ENCODE measurements around the gene PRIMA1. TPM values are rescaled to one million over a fixed set of nuclear protein-coding genes. Genes with fewer than 3 reads are reported as not detected.

The PRIMA1 gene
- total RNA-seq, 1 donor: not detected

DNA sequence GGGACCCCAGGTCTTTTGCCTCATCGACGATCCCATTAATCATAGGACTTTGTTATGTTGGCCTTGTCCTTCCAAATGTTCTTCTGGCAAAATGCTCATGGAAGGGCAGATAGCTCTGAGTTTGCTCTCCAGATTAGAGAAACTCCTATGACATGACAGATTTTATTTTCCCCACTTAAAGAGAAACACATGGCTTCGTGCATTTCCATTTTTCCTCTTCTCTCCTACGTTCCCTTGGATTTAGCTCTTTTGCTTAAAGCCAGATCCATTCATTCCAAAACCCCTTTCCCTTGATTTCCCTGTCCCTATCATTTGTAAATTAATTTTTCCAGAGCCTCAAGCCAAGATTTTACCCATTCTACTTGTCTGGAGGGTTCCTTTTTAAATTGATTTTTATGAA lies 2.9 kb downstream of the PRIMA1 start:
- no peaks in the 10 kb centered on the region for H3K9me3 ChIP-seq (ENCODE audit: low read depth, low read length)
- no peak overlapping the region for H3K4me3 ChIP-seq (ENCODE audit: low read length)
- peaks cover 28% of the 10 kb centered on the region for H3K27me3 ChIP-seq (ENCODE audit: insufficient read depth, low read length)
- no peaks in the 10 kb centered on the region for H3K4me1 ChIP-seq (ENCODE audit: insufficient read depth, low read length)

DNA sequence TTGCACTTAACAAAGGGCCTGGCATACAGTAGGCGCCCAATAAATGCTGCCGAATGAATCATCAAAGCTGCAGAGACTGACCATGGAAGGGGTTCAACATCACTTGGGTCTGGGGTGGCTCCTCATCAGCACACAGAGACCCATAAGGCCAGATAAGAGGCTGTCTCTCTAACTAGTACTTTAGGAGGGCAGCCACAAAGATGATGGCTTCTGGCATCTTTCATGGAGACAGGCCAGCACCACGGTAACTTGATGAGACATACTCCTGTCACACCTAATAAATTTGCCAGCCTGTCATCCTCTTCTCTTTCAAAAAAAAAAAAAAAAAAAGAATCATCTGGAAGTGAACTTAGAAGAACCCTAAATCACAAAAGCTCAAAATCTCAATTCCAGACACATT lies 3.4 kb downstream of the PRIMA1 start:
- no peak overlapping the region for H3K4me3 ChIP-seq (ENCODE audit: low read length)
- H3K9me3 ChIP-seq (ENCODE audit: low read depth, low read length): no peaks in the 10 kb centered on the region
- peaks cover 22% of the 10 kb centered on the region for H3K27me3 ChIP-seq (ENCODE audit: insufficient read depth, low read length)
- H3K4me1 ChIP-seq (ENCODE audit: insufficient read depth, low read length): no peaks in the 10 kb centered on the region

DNA sequence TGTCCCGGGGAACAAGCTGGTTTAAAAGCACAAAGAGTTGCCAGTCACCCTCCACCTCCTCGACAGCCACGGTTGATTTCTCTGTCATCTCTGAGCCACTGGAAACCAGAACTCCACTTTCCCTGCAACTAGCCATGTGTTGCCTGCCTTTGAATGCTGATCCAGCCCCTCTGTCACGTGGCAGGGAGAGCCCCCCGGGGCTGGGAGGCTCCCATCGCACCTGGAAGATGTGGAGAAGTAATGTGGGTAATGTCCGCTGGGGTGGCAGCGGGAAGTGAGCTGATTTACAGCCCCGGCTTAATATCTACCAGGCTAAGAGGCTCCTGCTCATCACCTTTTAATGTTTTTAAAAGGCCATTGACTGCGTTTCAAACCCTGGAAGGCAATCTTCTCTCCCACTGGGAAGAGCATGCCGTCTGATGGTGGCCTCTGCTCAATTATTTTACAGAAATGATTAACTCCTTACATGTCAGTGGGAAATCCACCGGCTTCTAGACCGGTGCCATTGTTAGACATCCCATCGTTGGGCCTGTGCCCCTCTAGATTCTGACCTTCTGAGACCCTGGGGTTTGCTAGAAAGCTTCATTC lies 7.4 kb downstream of the PRIMA1 start:
- Histone ChIP-seq H3K27me3 (ENCODE audit: insufficient read depth, low read length) (no peaks in the 10 kb centered on the region), H3K9me3 (ENCODE audit: low read depth, low read length) (no peaks in the 10 kb centered on the region), H3K4me1 (ENCODE audit: insufficient read depth, low read length) (no peaks in the 10 kb centered on the region), H3K4me3 (ENCODE audit: low read length) (no peak overlapping the region)

DNA sequence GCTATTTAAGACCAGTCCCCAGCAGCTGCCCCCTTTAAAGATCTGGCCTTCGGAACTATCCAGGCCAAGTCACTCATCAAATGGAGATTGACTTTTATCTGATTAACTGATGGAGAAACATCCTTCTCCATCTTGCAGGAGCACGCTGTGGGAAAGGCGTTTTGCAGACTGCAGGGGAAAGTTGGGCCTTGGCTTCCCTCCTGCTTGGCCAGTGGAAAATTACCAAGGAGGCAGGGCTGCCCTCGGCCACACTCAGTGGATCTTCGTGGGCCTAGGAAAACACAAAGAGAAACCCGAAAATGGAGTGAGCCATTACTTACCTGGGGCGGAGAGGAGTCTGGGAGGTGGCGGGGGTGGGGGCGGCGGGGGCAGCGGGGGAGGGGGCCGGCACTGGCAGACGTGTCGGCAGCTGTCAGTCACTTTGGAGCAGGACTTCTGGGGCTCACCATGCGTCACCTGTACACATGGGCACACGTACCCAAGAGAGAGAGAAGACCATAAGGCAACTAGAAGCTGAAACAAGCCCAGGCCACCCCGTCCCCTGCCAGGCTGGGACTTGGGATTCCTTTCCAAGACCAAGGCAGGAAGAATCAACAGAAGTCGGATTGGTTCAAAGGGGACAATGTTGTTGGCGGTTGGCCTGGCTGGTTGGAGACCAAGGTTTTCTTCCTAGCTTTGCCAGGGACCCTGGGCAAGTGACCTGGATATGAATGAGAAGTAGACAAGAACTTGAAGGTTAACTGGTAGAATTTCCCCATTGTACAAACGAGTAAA lies 9.2 kb downstream of the PRIMA1 start:
- Histone ChIP-seq H3K27me3 (ENCODE audit: insufficient read depth, low read length) (no peaks in the 10 kb centered on the region), H3K4me3 (ENCODE audit: low read length) (no peak overlapping the region), H3K9me3 (ENCODE audit: low read depth, low read length) (no peaks in the 10 kb centered on the region), H3K4me1 (ENCODE audit: insufficient read depth, low read length) (no peaks in the 10 kb centered on the region)

DNA sequence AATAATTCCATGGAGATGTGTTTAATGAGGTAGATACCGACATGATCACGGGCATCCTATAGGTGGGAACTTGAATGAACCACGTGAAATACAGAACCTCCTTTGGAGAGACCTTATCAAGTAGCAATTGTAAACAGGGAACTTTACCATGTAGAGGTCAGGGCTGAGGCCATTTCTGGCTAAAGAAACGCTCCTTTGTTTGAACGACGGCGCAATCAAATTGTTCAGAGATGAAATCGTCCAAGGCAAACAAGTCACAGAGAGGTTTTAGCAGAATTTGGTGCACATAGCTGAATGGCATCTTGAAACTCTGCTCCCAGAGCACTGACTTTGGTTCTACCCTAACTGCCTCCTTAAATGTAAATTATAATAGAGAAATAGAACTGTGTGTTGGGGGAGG lies 9.8 kb downstream of the PRIMA1 start:
- Histone ChIP-seq H3K27me3 (ENCODE audit: insufficient read depth, low read length) (no peaks in the 10 kb centered on the region), H3K9me3 (ENCODE audit: low read depth, low read length) (no peaks in the 10 kb centered on the region), H3K4me1 (ENCODE audit: insufficient read depth, low read length) (no peaks in the 10 kb centered on the region), H3K4me3 (ENCODE audit: low read length) (no peak overlapping the region)

DNA sequence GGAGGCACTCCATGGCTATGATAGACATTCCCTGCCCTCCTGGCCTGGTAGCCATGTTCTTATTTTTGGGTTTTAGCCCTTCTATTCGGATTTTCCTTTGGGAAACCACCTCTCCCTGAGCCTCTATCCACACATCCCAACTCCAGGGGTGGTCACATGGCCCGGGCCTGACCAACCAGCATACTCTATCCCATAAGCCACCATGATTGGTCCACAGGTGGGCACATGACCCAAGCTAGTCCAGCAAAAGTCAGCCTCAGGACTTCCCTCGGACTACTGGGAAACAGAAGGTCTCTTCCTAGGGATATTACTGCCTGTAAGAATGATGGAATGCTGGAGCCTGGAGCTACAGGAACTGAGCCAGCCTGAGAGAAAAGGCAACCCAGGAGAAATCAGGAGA lies 12.5 kb downstream of the PRIMA1 start:
- no peak overlapping the region for H3K4me3 ChIP-seq (ENCODE audit: low read length)
- no peaks in the 10 kb centered on the region for H3K4me1 ChIP-seq (ENCODE audit: insufficient read depth, low read length)
- no peaks in the 10 kb centered on the region for H3K27me3 ChIP-seq (ENCODE audit: insufficient read depth, low read length)
- H3K9me3 ChIP-seq (ENCODE audit: low read depth, low read length): no peaks in the 10 kb centered on the region

DNA sequence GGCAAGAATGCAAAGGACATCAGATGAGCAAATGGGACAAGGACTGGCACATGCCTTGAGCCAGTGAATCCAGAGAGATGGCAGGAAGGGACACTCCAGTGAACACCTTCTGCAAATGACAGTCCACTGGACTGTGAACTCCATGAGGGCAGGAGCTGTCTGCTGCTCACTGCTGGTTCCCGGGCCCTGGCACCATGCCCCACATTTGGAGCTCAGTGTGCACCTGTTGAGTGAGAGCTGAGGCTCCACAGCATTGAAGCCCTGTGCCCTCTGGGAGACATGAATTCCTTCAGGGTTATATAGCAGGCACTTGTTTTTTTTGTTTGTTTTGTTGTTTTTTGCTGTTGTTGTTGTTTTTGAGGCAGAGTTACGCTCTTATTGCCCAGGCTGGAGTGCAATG lies 13.1 kb downstream of the PRIMA1 start:
- no peaks in the 10 kb centered on the region for H3K4me1 ChIP-seq (ENCODE audit: insufficient read depth, low read length)
- no peak overlapping the region for H3K4me3 ChIP-seq (ENCODE audit: low read length)
- H3K27me3 ChIP-seq (ENCODE audit: insufficient read depth, low read length): no peaks in the 10 kb centered on the region
- no peaks in the 10 kb centered on the region for H3K9me3 ChIP-seq (ENCODE audit: low read depth, low read length)

DNA sequence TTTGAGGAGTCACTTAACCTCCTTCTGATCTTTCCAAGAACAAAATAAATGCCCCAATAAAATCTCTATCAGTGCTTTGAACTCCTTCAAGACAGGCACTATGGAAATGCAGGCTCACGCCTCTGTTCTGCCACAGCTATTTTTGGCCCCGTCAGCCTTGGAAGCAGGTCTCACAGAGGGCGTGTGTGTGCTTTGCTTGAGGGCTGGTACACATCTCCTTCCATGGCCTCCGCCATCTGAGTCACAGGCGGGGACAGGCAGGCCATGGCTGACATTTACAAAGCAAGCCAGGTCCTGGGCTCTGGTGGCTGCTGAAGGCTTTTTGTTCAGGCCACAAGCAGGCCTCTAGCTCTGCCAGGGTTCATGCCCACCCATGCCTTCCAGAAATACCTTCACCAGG lies 16.0 kb downstream of the PRIMA1 start:
- Histone ChIP-seq H3K9me3 (ENCODE audit: low read depth, low read length) (no peaks in the 10 kb centered on the region), H3K4me1 (ENCODE audit: insufficient read depth, low read length) (no peaks in the 10 kb centered on the region), H3K27me3 (ENCODE audit: insufficient read depth, low read length) (no peaks in the 10 kb centered on the region), H3K4me3 (ENCODE audit: low read length) (no peak overlapping the region)

DNA sequence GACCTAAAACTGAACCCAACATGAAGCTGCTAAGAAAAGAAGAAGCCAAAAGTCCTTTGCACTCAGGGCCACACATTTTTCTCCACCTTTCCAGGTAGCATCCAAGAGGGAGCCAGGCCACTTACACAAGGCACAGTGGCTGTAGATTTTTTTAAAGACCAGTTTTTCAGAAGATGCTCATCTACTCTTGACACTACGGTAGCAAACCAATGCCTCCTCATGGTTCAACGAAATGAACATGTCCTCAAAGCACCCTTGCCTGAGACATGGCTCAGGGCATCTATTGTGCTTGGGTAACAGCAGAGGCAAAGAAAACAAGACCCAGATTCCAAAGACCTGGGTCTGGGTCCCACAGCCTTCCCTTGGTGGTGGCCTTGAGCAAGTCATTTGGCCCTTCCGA lies 22.3 kb downstream of the PRIMA1 start:
- Histone ChIP-seq H3K27me3 (ENCODE audit: insufficient read depth, low read length) (no peaks in the 10 kb centered on the region), H3K9me3 (ENCODE audit: low read depth, low read length) (no peaks in the 10 kb centered on the region), H3K4me1 (ENCODE audit: insufficient read depth, low read length) (no peaks in the 10 kb centered on the region), H3K4me3 (ENCODE audit: low read length) (no peak overlapping the region)

DNA sequence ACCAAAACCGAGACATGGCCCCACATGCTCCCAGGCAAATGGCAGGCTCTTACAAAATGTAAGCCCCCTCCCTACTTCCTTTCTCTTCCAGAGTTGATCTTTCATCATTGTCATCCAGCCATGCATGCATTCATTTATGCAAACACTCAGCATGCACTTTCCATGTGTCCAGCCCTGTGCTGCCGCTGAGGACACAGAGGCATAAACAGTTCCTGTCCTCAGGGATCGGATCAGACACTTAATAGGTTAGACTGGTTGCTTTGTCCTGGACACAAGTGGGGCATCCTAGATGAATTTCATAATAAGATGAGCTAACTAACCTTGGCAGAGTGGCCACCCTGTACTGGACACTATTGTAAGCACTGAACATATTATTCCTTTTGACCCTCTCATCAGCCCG lies 23.1 kb downstream of the PRIMA1 start:
- Histone ChIP-seq H3K27me3 (ENCODE audit: insufficient read depth, low read length) (no peaks in the 10 kb centered on the region), H3K4me3 (ENCODE audit: low read length) (no peak overlapping the region), H3K9me3 (ENCODE audit: low read depth, low read length) (no peaks in the 10 kb centered on the region), H3K4me1 (ENCODE audit: insufficient read depth, low read length) (no peaks in the 10 kb centered on the region)

DNA sequence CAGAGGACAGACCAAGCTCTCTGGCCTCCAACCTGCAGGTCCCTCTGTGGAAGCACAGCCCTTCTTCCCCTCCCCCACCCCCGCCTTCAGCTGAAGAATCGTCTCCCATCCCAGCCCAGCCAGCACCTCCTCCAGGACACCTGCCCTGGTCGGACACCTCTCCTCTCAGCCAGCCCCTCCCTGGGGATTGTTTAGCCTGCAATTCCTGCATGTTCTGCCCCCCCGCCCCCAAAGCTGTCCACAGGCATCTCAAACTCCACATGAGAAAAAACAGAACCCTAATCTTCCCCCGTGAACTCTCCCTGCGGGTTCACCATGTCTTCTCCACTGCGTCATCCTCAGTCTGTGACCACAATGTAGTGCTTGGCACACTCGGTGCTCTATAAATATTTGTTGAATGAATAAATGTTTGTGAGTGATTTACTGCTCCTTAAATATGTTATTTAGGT lies 24.1 kb downstream of the PRIMA1 start:
- H3K27me3 ChIP-seq (ENCODE audit: insufficient read depth, low read length): no peaks in the 10 kb centered on the region
- no peaks in the 10 kb centered on the region for H3K4me1 ChIP-seq (ENCODE audit: insufficient read depth, low read length)
- H3K4me3 ChIP-seq (ENCODE audit: low read length): no peak overlapping the region
- no peaks in the 10 kb centered on the region for H3K9me3 ChIP-seq (ENCODE audit: low read depth, low read length)

DNA sequence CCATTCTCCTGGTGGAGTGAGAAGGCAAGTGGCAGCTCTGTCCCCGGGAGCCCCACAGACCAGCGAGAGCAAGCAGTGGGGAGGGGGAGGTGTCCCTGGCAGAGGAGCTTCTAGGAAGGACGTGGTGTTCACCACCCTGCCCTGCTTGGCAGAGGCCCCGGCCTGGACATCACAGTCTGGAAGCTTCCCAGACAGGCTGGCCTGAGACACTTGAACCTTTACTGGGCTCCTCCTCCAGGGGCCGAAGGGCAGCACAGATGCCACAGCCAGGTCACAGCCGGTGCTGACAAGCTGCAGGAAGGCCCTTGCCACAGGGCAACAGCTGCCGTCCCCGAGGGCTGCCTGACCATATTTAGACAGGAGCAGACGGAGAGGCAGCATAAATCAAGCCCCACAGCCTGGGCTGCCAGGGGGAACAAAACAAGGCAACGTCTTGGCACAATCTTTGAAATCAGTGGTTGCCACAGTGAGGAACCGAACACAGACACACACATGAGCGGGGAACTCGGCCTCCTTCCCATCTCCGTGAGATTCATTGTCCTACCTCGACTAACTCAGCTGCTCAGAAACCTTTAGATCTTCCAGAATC lies 28.5 kb downstream of the PRIMA1 start:
- Histone ChIP-seq H3K4me1 (ENCODE audit: insufficient read depth, low read length) (no peaks in the 10 kb centered on the region), H3K4me3 (ENCODE audit: low read length) (no peak overlapping the region), H3K27me3 (ENCODE audit: insufficient read depth, low read length) (no peaks in the 10 kb centered on the region), H3K9me3 (ENCODE audit: low read depth, low read length) (no peaks in the 10 kb centered on the region)

DNA sequence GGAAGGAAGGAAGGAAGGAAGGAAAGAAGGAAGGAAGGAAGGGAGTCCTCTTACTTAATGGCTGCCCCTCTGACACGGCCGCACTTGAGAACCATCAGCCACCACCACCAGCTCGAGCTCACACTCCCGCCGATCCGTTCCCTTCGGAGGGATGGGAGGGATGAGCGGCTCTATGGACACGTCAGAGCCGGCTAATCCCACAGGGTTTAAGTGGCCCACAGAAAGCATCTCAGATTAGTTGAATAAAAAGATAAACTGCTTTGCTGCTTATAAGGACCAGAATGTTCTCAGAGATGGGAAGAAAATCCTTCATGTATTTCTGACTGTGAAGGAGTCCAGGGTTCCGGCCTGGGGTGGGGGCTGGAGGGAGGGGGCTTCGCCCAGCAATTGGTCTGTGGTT lies 31.1 kb downstream of the PRIMA1 start:
- Histone ChIP-seq H3K9me3 (ENCODE audit: low read depth, low read length) (no peaks in the 10 kb centered on the region), H3K4me1 (ENCODE audit: insufficient read depth, low read length) (no peaks in the 10 kb centered on the region), H3K27me3 (ENCODE audit: insufficient read depth, low read length) (no peaks in the 10 kb centered on the region), H3K4me3 (ENCODE audit: low read length) (no peak overlapping the region)

DNA sequence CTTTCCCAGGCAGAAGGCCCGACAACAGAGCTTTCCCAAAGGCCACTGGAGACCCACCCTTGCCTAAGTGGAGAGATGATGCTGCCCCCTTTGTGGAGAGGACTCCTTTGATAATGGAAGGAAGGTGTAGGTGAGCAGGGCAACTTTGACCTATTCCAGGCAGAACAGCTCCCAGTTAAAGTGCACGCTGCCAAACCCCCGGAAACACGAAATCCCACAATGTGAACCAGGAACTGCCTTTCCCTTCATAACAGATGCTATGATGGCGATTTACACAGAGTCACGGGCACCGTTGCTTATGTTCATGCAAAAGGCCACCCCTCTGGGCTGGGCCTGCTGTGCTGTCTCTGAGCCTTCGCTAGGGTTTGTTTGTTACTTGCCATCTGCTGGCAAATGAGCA lies 34.6 kb downstream of the PRIMA1 start:
- Histone ChIP-seq H3K9me3 (ENCODE audit: low read depth, low read length) (no peaks in the 10 kb centered on the region), H3K27me3 (ENCODE audit: insufficient read depth, low read length) (no peaks in the 10 kb centered on the region), H3K4me1 (ENCODE audit: insufficient read depth, low read length) (no peaks in the 10 kb centered on the region), H3K4me3 (ENCODE audit: low read length) (no peak overlapping the region)

DNA sequence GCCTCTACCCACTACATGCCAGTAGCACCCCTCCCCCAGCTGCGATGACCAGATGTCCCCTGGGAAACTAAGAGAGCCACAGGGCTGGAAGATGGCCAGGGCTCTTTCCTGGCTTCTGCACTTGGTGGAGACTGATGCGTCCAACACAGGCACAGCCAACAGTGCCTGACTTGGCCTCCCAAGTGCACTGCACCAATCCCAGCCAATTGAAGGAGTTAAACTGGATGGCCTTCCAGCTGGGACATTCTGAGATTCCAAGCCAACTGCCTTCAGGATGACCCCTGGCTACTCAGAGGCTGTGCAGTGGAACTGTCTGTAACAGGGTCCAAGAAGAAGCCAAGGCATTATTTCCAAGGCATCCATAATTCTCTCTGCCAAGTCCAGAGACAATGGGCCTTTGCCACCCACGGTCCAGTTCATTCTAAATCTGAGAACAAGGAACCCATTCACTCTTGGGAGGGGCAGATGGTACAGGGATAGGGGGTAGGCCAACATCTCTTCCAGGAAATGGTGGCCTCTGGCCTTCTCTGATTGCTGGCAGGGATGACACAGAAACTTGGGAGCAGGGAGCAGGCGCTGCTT lies 35.2 kb downstream of the PRIMA1 start:
- no peak overlapping the region for H3K4me3 ChIP-seq (ENCODE audit: low read length)
- H3K4me1 ChIP-seq (ENCODE audit: insufficient read depth, low read length): no peaks in the 10 kb centered on the region
- no peaks in the 10 kb centered on the region for H3K27me3 ChIP-seq (ENCODE audit: insufficient read depth, low read length)
- no peaks in the 10 kb centered on the region for H3K9me3 ChIP-seq (ENCODE audit: low read depth, low read length)
